Activated CD4-positive, alpha-beta T cell treated with anti-CD3 and anti-CD28 coated beads, Interleukin-10, Interleukin-2, amounts not matched to agents 100 ng/mL and 50 ng/mL, durations not matched to agents 16 hours and 8 hours (primary cell): ENCODE data around the gene PODN.

Experiments
- DNase-seq: peaks from one replicate; pipeline ENCODE4 v3.0.0-alpha.2; 2020

The PODN gene

DNA sequence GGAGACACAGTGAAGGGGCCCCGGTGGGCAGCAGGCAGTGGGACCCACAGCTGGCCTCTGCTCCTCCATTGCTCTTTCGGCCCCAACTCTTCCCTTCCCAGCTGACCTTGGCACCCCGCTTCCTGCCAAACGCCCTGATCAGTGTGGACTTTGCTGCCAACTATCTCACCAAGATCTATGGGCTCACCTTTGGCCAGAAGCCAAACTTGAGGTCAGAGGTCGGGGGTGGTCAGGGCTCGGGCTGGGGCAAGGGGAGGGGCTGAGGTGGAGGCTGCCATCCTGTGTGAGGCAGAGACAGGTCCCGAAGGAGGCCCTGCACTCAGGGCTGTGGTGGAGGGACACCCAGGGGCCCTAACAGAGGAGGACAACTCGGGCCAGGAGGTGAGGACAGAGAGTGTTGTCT, 13.7 kb downstream of the PODN start:
- no peak for DNase-seq

DNA sequence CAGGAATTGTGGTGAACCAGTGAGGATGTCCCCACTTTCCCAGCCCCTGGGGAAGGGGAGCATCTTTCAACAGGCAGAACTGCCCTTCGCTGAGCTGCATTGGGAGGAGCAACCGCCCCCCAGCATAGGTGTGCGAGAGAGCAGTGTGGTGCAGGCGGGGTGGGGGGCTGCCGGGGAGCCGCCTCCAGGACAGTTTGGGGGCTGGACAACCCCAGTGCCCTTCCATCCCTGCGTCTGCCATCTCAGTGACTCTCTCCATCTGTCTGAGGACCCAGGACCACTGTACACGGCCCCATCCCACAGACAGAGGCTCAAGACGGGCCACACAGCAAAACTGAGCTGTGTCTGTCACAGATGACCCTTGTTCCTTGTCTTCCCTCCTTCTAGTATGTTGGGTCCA, 14.2 kb downstream of the PODN start:
- no peak for DNase-seq

DNA sequence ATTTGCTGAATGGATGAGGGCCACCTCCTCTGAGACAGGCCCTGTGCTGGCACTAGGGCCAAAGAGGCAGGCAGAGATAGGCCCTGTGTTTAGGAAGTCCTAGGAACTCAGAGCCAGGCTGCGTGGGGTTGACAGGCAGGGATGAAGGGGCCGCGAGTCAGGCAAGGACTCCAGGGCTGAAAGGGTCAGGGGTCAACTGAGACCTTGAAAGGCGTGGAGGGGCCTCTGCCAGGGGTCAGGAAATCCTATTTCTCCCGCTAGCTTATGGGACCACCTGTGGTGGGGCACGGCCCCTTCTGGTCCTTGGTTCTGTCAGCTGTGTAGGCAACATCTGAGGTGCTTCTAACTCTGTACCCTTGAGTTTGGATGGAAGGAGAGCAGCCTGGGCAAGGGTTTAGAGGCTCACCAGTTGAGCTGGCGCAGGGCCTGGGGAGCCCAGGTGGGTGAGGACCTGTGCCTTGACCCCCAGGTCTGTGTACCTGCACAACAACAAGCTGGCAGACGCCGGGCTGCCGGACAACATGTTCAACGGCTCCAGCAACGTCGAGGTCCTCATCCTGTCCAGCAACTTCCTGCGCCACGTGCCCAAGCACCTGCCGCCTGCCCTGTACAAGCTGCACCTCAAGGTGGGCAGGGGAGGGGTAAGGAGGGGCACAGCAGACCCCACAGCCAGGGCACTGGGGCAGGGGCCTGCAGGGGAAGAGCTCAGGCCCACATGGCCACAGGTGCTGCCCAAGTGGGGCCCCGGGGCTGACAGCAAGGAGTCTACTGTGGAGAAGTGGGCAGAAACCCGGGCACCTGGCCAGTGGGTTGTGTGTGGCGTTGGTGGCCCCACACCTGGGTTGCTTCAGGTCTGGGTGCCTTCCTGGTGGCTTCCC, 14.9 kb downstream of the PODN start:
- no peak for DNase-seq

- no peak for DNase-seq
These were observed 15.6 kb downstream of the PODN start for GRCh38 chr1:53077599-53077965.

DNA sequence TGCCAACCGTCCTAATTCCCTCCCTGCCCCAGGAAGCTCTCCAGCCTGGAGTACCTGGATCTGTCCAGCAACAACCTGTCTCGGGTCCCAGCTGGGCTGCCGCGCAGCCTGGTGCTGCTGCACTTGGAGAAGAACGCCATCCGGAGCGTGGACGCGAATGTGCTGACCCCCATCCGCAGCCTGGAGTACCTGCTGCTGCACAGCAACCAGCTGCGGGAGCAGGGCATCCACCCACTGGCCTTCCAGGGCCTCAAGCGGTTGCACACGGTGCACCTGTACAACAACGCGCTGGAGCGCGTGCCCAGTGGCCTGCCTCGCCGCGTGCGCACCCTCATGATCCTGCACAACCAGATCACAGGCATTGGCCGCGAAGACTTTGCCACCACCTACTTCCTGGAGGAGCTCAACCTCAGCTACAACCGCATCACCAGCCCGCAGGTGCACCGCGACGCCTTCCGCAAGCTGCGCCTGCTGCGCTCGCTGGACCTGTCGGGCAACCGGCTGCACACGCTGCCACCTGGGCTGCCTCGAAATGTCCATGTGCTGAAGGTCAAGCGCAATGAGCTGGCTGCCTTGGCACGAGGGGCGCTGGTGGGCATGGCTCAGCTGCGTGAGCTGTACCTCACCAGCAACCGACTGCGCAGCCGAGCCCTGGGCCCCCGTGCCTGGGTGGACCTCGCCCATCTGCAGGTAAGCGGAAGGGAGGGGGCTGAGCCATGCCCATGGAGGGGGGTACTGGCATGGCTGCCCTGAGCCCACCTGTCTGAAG, 16.5 kb downstream of the PODN start:
- no peak for DNase-seq

GRCh38 chr1:53079251-53079650, 17.2 kb downstream of the PODN start:
- no peak for DNase-seq

DNA sequence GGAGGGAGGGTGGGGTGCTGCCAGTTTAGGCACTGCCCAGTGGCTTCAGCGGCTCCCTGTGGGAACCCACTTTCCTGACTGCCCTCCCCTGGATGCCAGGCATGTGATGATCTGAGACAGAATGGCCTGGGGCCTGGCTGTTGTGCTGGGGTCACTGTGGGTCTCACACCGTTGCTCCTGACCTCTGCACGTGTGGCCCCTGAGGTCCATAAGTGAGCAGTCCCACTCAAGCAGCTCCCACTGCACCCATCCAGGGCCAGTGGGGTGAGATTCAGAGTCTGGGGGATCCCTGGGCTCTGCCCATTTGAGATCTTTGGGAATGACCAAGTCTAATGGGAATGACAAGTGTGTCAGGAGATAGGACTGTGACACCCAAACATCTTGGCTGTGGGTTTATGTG, 18.0 kb downstream of the PODN start:
- no peak for DNase-seq

DNA sequence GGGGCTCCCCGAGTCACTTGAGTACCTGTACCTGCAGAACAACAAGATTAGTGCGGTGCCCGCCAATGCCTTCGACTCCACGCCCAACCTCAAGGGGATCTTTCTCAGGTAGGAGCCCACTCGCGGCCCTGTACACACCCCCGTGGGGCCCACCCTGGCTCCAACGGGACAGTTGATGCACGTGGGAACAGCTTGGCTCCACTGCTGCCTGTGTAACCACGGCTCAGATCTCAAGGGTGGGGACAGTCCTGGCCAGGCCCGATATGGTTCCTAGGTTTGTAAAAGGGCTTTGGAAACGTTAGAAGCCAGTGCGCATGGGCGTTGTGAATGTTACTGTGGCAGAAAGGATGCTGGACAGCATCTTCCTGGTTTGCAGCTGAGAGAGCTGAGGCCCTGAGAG, 18.8 kb downstream of the PODN start:
- DNase-seq: no peak

GRCh38 chr1:53081384-53082066, 19.5 kb downstream of the PODN start:
- DNase-seq: no peak

- no peak for DNase-seq
These were observed 20.9 kb downstream of the PODN start for GRCh38 chr1:53082826-53083455.

DNA sequence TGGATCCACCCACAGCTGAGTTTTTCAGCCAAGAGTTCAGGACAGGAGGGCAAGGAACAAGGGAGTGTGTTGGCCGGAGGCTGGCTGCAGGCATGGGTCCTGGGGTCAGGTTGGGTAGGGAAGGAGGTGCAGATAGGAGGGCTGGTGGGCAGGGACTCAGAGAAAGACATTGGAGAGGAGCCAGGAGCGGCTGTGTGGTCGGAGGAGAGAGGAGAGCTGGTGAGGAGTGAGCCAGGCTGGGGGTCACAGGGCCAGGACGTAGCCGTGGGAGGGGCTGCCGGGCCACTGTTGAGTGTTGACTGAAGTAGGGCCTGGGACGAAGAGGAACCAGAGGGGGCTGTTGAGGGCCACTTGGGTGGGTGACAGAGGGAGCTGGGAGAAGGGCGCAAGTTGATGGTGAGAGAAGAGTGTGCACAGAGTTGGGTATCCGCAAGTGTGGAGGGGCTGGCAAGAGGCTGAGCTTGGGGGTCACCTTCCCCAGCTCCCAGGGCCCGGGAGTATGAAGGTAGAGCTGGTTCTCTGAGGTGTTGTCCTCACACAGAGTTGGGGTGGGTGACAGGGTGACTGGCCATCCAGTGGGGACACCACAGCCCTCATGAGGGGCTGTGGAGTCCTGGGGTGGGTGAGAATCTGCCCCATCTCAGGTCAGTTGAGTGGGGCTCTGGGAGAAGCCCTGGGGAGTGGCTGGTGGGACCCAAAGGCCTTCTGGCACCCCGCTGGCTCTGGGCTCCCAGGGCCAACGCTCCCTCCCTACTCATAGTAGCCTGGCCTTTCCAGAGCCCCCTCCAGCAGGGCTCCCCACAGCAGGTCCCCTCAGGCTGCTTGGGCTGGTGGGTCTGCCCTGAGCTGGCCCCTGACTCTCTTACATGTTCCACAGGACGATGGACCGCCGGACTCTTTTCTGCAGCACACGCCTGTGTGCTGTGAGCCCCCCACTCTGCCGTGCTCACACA, 21.9 kb downstream of the PODN start:
- DNase-seq: no peak

DNA sequence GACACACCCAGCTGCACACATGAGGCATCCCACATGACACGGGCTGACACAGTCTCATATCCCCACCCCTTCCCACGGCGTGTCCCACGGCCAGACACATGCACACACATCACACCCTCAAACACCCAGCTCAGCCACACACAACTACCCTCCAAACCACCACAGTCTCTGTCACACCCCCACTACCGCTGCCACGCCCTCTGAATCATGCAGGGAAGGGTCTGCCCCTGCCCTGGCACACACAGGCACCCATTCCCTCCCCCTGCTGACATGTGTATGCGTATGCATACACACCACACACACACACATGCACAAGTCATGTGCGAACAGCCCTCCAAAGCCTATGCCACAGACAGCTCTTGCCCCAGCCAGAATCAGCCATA, 22.6 kb downstream of the PODN start:
- no peak for DNase-seq

DNA sequence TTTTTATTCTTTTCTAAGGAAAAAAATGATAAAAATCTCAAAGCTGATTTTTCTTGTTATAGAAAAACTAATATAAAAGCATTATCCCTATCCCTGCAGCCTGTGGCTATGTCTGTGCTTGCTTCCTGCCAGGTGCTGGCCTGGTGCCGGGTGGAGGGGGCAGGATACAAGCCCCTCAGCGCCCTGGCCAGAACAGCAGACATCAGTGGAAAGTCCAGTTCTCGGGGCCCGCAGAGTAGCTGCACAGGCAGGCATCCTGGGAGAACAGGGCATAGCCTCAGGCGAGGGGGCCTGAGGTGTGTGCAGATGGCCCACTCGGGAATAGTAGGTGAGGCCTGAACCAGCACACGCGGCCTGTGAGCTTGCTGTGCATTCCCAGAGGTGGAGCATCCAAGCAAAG, 23.4 kb downstream of the PODN start:
- no peak for DNase-seq

DNA sequence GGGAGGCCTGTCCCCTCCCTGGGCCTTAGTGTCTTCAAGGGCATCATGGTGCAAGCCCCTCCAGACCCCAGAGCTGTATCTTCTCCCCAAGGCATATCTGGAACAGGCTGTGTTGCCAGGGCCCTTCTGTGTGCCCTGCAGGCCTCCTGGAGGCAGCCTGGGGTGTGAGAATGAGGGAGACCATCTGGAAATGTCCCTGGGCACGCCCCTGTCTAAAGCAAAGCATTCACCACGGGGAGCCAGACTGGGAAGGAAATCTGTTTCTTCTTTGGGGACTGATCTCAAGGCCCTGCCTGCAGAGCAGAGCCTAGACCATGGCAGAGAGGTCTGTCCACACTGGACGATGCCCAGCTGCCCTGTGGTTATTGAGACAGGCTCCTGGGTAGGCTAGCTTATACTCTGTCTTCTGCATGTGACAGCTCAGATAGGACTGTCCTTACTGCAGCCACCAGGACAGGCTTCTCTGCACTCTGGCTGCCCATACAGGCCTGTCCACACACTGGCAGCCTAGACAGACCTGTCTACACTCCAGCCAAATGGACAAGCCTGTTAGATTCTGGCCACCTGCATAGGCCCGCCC, 24.6 kb downstream of the PODN start:
- DNase-seq: no peak

GRCh38 chr1:53087332-53088285, 25.6 kb downstream of the PODN start:
- no peak for DNase-seq

GRCh38 chr1:53088616-53089300, 26.7 kb downstream of the PODN start:
- no peak for DNase-seq

DNA sequence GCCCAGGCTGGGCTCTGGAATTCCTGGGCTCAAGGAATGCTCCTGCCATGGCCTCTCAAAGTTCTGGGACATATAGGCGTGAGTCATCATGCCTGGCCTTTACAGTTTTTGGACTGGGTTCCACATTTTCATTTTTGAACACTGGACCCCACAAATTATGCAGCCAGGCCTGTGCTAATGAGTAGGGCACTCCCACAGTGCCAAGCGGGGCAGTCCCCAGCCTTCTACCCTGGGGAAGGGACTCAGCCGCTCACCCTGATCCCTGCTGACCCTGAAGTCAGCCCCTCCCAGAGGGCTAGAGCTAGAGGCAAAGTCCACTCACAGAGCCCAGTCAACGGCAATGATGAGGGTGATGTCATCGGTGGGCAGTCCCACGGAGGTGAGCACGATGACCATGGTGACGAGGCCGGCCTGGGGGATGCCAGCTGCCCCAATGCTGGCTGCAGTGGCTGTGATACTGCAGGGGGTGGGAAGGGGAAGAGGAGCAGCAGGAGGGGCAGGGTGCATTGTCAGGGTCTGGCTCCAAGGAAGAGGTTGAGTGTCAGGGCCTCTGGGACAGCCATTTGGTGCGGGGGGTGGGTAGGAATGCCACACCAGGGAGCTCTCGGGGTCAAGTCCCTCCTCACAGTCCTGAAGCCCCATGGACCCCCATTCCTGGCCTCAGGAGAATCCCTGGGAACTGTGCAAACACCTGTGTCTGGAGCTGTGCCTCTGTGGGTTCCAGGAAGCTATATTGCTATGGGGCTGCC, 27.6 kb downstream of the PODN start:
- DNase-seq: no peak

GRCh38 chr1:53090227-53091147, 28.5 kb downstream of the PODN start:
- no peak for DNase-seq
